GM18858 (cell line): Measurements from ENCODE around the gene CPA5.
"Not testable (repeated sequence)": the region's sequence is repeated elsewhere in the genome, so short reads cannot be mapped to it uniquely, and the experiment has no call there.

ENCODE experiments used
- ATAC-seq: cut with Tn5 transposase; IDR thresholded peaks from one replicate; pipeline ENCODE4 v1.9.1; 2021; ENCODE audit not compliant: unreplicated experiment

Gene CPA5, protein sequence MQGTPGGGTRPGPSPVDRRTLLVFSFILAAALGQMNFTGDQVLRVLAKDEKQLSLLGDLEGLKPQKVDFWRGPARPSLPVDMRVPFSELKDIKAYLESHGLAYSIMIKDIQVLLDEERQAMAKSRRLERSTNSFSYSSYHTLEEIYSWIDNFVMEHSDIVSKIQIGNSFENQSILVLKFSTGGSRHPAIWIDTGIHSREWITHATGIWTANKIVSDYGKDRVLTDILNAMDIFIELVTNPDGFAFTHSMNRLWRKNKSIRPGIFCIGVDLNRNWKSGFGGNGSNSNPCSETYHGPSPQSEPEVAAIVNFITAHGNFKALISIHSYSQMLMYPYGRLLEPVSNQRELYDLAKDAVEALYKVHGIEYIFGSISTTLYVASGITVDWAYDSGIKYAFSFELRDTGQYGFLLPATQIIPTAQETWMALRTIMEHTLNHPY

DNA sequence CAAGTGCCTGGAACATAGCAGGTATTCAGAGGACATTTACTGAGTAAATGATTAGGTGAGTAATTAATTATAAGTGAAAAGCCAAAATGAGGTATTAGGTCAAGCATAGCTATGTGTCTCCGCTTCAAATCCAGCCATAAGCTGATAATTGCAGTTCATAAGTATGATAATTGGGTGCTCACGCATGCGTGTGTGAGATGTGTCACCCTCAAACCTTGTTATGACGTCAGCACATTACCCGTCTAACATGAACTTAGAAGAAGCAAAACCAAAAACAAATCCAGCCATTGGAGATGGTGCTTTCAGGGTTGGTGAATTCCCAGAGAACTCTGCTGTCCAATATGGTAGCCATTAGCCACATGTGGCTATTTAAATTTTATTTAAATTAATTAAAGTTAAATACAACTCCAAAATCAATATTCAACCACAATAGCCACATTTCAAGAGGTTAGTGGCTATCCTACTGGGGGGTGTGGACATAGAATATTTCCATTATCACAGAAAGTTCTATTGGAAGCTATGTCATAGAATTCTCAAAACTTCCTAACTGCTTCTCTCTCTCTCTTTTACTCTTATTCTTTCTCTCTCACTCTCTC lies at the start of gene CPA5:
Gene CPA5, plus strand, starts transcription at position 546 of the 596 bp plus-strand sequence. CDS start 1,670 bp downstream, outside the sequence.
- ATAC-seq: no peak

DNA sequence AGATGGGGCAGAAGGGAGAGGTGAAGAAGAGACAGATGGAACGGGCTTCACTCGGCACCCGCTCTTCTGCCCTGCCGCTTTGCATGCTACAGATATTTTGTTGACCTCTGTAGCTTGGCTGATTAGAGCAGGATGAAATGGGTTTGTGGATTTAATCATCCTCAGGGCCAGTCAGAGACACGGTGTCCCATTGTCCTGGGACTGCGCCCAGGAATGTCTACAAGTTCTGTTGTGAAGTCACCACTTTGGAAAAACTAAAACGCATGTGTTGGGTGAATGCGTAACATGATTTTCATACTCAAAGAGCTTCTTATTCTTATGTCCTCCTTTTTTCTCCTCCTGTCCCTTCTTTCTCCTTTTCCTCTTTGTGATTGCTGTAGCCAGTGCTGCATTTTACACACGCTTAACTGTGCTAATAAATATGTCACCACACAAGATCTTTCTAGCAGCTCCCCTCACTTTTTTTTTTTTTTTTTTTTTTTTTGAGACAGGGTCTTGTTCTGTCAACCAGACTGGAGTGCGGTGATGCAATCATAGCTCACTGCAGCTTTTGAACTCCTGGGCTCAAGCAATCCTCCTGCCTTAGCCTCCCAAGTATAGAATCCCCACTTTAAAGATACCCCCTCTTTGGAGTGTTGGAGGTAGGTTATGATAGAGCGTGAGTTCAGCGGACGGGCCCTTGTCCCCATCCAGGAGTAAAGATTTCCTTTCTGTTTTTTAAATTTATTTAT lies 48.2 kb upstream of the CPA5 start:
- ATAC-seq: no peak

DNA sequence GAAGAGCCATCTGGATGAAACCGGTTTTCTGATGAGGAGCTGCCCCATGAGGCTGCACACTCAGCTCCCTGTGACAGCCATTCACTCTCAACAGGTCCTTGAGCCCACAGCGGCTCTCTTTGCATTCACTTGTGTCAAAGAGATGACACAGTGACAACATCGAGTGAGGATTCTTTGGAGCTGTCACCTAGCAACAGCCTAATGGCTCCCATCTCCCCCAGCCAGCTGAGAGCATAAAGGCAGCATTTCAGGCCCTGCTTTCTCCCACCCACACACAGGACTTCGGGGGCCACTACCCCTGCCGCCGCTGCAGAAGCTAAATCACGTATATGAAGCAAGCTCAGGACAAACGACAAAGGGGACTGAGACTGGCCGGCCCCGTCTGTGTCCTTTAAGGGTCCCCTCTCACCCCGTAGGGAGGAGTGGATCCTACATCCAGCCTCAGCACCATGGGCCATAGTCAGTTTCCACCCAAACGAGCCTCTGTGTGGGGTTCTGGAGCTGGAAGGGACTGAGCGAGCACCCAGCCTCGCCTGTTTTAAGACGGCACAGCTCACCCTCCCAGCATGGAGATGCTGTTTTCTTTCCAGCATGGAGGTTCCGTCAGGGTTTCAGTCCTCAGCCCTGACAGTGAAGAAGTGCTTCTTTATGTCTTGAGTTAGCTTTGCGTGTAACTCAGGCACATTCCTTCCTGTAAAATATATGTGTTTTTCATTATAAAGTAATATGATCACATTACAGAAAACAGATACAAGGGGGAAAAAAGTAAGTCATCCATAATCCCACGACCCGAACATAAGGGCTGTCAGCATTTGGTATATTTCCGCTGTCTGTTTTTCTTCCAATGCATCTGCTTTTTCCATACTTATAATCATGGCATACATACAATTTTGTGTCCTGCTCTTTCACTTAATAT lies 46.7 kb upstream of the CPA5 start:
- ATAC-seq: no peak

DNA sequence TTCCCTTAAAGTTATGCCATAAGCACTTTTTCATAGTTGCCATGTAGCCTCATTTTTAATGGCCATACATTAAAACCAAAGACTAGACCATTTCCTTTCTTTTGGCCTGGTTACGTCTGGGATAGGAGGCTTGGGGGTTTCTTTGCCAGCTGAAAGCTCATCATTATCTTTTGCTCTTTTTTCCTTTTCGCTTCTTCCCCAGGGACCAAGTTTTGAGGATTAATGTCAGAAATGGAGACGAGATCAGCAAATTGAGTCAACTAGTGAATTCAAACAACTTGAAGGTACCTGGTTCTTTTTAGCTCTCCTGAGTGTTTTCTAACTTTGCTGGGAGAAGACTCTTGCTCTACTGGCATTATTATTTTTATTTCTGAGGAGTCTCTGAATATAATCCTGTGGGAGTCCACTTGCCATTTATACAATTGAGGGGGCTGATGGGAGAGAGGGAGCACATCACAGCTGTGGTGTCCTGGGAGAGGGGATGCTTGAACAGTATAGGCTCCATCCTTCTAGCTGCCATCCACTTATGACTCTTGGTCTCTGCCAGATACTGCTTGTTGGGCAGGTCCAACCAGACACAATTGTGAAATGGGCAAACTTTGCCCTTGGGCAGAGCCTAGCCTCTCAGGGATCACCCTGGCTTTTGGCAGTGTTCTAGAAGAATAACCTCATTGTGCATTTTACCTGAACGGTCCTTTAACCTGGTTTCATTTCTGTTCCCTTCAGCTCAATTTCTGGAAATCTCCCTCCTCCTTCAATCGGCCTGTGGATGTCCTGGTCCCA lies 45.9 kb upstream of the CPA5 start:
- no peak for ATAC-seq

DNA sequence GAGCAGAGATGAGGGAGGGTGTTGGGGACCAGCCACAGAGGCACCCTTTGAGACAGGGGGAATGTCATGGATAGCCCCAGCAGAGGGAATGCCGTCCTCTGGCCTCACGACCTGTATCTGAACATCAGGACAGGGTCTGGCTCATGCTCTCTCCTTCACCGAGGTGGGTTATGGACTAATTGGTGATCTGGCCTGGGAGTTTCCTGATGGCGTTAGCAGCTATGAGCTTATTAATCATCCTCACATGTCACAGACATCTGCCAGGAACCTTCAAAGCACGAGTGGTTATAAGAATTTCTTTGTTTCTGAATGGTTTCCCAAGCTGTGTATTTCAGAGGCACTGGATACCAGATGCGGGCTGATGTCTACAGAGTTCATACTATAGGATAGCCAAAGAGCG lies 44.8 kb upstream of the CPA5 start:
- no peak for ATAC-seq

DNA sequence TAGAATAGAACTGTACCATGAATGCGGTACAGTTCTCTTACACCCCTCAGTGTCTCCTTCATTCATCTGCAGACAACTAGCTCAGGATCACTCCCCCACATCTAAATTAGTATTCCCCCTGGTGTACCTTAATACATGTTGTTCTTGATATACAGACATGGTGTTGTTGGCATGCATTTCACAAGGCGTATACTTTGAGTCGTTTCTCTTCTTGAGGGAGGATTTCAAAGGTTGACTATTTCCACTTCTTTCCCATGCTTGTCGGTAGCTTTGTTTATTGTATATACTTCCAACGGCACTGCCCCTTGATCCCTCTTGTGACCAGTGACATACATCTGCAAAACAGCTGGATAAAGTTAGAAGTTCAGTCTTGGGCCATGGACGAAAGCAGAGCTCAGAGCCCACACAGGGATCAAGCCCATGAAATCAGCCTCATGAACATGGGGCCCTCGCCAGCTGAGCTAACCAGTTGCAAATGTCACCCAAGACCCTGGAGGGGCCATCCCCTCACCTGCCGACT lies 43.1 kb upstream of the CPA5 start:
- no peak for ATAC-seq

DNA sequence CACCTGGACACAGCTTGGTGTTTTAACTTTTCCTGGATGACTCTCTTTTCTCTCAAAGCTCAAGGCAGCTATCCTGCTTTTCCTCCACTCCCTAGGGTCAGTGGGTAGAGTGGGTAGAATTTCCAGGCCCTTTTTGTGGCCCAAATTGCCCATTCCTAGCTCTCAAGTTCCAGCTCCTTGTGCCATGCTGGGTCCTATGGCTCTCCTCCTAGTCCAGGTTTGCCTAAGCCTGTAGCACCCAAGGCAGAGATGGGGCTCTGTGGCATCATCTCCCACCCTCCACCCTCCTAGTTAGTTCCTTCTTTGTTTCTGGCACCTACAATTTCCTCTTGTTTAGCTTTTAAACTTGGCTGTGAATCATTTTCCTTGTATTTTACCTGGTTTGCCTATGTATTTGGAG lies 42.0 kb upstream of the CPA5 start:
- no peak for ATAC-seq

DNA sequence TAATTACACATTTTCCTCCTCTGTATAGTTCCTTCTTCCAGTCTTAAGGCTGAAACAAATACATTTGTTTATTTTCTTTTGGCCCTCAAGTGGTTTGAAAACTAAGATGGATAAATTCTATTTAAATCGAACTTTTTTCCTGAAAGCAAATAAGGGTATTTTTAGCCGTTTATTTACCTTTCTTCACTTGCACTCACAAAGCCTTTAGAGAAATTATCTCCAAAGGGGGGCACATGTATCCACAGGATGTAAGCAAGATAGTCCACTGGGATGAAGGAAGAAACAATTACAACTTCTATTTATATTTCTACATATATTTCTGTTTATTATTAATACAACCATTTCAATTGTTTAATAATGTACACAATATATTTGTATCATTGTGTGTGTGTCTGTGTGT lies 41.5 kb upstream of the CPA5 start:
- no peak for ATAC-seq

DNA sequence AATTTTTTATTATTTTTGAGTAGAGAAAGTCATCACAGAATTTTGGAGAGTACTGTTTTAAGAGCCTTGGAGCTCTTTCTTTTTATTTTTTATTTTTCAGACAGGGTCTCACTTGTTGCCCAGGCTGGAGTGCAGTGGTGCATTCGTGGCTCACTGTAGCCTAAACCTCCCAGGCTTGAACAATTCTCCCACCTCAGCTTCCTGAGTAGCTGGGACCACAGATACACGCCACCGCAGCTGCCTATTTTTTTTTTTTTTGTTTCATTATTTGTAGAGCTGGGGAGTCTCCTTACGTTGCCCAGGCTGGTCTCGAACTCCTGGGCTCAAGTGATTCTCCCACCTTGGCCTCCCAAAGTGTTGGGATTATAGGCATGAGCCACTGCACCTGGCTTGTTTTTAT lies 41.1 kb upstream of the CPA5 start:
- no peak for ATAC-seq

DNA sequence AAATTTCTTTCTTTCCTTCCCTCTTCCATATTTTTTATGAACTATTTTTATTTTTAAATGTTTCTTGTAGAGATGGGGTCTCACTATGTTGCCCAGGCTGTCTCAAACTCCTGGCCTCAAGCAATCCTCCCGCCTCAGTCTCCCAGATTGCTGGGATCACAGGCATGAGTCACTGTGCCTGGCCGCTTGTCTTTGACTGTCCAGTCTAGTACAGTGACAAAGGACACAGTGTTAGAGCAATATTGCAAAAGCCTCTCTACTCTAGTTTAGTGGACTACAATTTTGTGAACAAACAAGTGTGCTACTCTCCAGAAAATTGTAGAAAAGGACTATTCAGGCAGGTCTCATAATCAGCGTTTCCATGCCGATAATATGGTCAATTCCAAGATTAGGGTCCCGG lies 40.6 kb upstream of the CPA5 start:
- ATAC-seq: no peak

DNA sequence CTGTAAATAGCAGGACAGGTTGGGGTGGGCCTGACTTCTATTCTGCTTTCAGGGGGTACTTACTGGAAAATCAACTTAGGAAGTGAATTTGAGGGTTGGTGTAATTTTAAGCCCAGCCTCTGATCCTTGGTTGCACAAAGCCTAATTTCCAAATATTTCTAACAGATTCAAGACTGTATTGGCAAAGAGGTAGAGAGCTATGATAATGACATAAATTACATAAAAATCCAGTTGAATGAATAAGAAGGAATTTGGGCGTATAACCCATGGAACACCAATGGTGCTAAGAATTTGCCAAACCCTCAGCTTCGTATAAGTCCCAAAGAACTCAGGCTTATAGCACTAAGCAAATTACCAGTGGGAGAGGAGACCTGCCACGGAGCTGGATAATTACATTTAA lies 39.7 kb upstream of the CPA5 start:
- no peak for ATAC-seq

DNA sequence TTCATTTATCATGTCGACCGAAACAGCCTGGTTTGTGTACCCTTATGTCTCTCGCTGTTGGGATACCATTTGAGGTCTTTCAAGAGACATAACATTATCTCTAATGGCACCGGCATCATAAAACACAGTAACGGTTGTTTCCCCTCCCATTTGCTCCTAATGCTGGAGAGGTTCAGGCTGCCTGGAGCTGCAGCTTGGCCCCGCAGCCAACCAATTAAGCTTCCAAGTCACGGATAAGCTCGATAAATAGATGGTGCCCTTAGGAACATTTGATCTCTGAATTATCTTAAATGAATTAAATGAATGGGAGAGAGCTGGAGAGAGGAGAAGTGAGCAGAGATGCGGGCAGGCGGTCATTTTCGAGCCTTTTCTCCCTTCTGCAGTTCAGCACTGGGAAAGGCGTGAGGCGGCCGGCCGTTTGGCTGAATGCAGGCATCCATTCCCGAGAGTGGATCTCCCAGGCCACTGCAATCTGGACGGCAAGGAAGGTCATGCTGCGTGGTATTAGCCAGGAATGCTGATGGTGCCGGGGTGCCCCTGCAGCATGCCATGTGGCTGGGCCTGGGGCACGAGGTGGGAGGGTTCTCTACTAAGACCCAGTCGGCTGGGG lies 39.1 kb upstream of the CPA5 start:
- ATAC-seq: no peak

DNA sequence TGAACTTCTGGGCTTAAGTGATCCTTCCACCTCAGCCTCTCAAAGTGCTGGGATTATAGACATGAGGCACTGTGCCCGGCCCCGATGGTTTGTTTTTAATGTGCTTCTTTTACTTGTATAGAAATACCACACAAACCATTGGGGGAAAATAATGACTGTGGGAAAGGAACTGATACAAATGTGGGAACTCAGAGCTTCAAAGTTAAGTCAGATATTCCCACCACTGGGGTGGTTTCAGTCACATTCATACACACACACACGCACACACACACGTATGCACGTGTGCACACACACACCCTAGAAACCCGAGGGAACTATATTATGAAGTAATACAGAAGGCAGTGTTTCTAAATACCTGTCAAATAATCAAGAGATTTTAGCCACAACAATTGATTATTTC lies 34.6 kb upstream of the CPA5 start:
- no peak for ATAC-seq

DNA sequence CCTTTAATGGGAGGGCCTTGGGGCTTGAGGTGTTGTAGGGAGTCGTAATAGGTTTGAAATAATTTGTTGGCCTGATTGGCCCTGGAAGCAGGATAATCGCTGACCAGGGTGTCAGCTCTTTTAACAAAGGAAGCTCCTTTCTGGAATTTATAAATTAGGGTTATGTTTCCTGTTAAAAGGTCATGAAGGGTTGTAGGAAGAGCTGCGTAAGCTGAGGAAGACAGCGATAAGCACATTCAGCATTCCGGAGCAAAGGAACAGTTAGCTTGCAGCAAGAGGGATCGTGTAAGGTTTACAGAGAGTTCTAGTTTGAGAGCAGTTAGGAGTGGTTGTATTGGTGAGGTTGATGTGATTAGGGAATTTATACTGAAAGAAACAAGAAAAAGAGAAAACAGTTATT lies 30.3 kb upstream of the CPA5 start:
- ATAC-seq: no peak

DNA sequence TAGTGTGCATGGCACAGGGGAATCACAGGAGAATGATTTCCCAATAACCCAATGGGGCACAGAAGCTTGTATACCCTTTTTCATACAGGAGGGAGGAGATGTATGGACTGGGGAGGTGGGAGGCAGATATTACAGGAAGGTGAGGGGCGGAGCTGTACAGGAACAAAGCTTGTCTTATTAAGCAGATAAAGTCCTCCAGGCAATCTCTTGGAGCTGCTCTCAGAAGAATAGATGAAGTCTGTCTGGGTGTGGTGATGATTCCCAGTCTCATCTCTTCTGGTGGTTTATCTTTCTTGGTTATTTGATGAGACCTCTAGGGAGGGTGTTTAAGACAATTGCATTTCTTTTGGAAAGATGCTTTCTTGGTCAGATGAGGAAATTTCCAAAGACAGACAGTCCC lies 25.1 kb upstream of the CPA5 start:
- no peak for ATAC-seq

DNA sequence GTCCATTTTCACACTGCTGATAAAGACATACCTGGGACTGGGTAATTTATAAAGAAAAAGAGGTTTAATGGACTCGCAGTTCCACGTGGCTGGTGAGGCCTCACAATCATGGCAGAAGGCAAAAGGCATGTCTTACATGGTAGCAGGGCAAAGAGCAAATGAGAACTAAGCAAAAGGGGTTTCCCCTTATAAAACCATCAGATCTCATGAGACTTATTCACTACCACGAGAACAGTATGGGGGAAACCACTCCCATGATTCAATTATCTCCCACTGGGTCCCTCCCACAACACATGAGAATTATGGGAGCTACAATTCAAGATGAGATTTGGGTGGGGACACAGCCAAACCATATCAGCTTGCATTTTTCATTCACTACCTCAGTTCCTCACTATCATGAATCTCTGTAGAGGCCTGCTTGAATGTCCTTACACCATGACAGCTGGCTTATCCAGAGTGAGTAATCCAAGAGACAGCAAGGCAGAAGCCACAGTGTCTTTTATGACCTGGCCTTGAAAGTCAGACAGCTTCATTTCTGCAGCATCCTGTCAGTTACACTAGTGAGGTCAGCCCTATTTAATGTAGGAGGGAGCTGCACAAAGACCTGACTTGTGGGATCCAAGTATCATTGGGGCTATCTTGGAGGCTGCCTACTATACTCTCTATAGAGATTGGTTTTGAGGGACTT lies 22.9 kb upstream of the CPA5 start:
- not testable (repeated sequence) for ATAC-seq

DNA sequence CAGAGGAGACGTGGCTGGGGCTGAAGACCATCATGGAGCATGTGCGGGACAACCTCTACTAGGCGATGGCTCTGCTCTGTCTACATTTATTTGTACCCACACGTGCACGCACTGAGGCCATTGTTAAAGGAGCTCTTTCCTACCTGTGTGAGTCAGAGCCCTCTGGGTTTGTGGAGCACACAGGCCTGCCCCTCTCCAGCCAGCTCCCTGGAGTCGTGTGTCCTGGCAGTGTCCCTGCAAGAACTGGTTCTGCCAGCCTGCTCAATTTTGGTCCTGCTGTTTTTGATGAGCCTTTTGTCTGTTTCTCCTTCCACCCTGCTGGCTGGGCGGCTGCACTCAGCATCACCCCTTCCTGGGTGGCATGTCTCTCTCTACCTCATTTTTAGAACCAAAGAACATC lies 22.0 kb upstream of the CPA5 start:
- no peak for ATAC-seq

DNA sequence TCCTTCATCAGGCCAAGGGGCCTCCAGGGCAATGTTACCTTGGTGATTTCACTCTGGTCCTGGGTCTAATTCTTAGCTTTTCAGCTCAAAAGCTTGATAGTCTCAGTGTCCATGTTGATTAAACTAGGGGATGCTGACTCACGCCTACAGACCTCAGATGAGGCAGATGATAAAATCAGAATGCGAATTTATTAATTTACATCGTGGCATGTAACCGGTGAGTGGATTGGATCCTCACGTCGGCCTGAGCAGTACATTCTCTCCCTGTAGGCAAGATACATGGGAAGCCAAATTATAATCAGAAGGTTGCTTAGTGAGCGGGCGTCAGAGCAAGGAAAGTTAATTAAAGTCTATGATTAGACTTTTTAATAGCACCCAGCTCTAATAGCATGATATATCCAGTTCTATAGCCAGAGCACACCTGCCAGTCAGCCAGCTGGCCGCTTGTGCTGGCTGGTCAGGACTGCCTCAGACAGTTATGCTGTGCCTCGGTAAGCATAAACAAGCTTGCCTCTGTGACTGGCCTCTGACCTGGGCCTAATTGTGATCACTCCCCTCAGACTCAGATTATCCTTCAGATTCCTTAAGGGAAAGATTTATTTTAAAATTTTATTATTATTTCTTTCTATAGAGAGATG lies 20.2 kb upstream of the CPA5 start:
- no peak for ATAC-seq

DNA sequence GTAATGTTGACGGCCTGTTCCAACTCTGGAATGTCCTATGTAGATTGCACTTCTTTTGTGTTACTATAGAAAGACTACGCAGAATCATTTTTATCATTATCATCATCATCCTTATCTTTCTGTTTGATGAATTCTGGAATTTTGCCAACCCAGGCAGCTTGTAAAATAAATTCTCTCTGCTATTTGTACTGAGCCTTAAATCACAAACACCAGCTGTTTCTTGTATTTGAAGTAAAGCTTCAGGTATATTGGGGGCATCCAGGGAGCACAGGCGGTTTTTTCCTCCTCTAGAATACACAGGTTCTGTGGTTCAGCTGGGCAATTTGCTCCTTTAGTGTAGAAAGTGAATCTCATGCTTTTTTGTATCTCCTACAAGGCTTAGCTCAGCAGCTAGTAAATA lies 14.9 kb upstream of the CPA5 start:
- ATAC-seq: no peak
